ENCODE data around the gene COL4A1. TPM values are rescaled to one million over a fixed set of nuclear protein-coding genes. Genes with fewer than 3 reads are reported as not detected.

COL4A1 gene
- total RNA-seq, 1 donor from 2014 or later = 5,210 TPM

- Mint-ChIP-seq H3K36me3 (ENCODE audit: low read depth) (peaks cover 83% of the 10 kb centered on the region), H3K27ac (ENCODE audit: unreplicated experiment) (peak overlapping the region; percentile 74), H3K4me1 (ENCODE audit: low read depth) (peaks cover 41% of the 10 kb centered on the region), H3K4me3 (ENCODE audit: unreplicated experiment) (no peak overlapping the region), H3K27me3 (ENCODE audit: low read depth) (no peaks in the 10 kb centered on the region), H3K9me3 (ENCODE audit: low read depth) (no peaks in the 10 kb centered on the region)
- TF ChIP-seq CTCF (IDR thresholded peaks at IDR 0.05) = no peak
- DNase-seq (ENCODE audit: low spot score) = no peak
Observed at GRCh38 chr13:110197026-110197425, 109.9 kb downstream of the COL4A1 start.

GRCh38 chr13:110195547-110196485 lies 111.1 kb downstream of the COL4A1 start:
- H3K27ac Mint-ChIP-seq (ENCODE audit: unreplicated experiment) = peak overlapping the region; percentile 76
- no peaks in the 10 kb centered on the region for H3K9me3 Mint-ChIP-seq (ENCODE audit: low read depth)

GRCh38 chr13:110194451-110194850 lies 112.5 kb downstream of the COL4A1 start:
- Mint-ChIP-seq H3K4me1 (ENCODE audit: low read depth) (peaks cover 47% of the 10 kb centered on the region), H3K4me3 (ENCODE audit: unreplicated experiment) (no peak overlapping the region), H3K36me3 (ENCODE audit: low read depth) (peaks cover 81% of the 10 kb centered on the region), H3K27ac (ENCODE audit: unreplicated experiment) (peak overlapping the region; percentile 75), H3K27me3 (ENCODE audit: low read depth) (no peaks in the 10 kb centered on the region), H3K9me3 (ENCODE audit: low read depth) (no peaks in the 10 kb centered on the region)
- DNase-seq (ENCODE audit: low spot score) = no peak
- TF ChIP-seq CTCF (IDR thresholded peaks at IDR 0.05) = no peak

More at GRCh38 chr13:110195547-110196485, 111.1 kb downstream of the COL4A1 start:
- H3K4me3 Mint-ChIP-seq (ENCODE audit: unreplicated experiment) = no peak overlapping the region
- no peaks in the 10 kb centered on the region for H3K27me3 Mint-ChIP-seq (ENCODE audit: low read depth)
- H3K4me1 Mint-ChIP-seq (ENCODE audit: low read depth) = peaks cover 41% of the 10 kb centered on the region
- no peak for DNase-seq (ENCODE audit: low spot score)
- peaks cover 88% of the 10 kb centered on the region for H3K36me3 Mint-ChIP-seq (ENCODE audit: low read depth)
- TF ChIP-seq CTCF (IDR thresholded peaks at IDR 0.05) = no peak

- H3K27ac Mint-ChIP-seq (ENCODE audit: unreplicated experiment) = peak overlapping the region; percentile 75
- no peak for DNase-seq (ENCODE audit: low spot score)
- peaks cover 50% of the 10 kb centered on the region for H3K4me1 Mint-ChIP-seq (ENCODE audit: low read depth)
- H3K9me3 Mint-ChIP-seq (ENCODE audit: low read depth) = no peaks in the 10 kb centered on the region
- H3K4me3 Mint-ChIP-seq (ENCODE audit: unreplicated experiment) = no peak overlapping the region
- H3K27me3 Mint-ChIP-seq (ENCODE audit: low read depth) = no peaks in the 10 kb centered on the region
- H3K36me3 Mint-ChIP-seq (ENCODE audit: low read depth) = peaks cover 78% of the 10 kb centered on the region
- no peak for TF ChIP-seq CTCF (IDR thresholded peaks at IDR 0.05)
Observed at GRCh38 chr13:110193491-110193890, 113.5 kb downstream of the COL4A1 start.

- H3K4me3 Mint-ChIP-seq (ENCODE audit: unreplicated experiment) = no peak overlapping the region
- no peaks in the 10 kb centered on the region for H3K9me3 Mint-ChIP-seq (ENCODE audit: low read depth)
- H3K36me3 Mint-ChIP-seq (ENCODE audit: low read depth) = peaks cover 78% of the 10 kb centered on the region
- DNase-seq (ENCODE audit: low spot score) = no peak
- H3K27me3 Mint-ChIP-seq (ENCODE audit: low read depth) = no peaks in the 10 kb centered on the region
- no peak for TF ChIP-seq CTCF (IDR thresholded peaks at IDR 0.05)
- peak overlapping the region; percentile 65 for H3K27ac Mint-ChIP-seq (ENCODE audit: unreplicated experiment)
- H3K4me1 Mint-ChIP-seq (ENCODE audit: low read depth) = peaks cover 58% of the 10 kb centered on the region
Observed at GRCh38 chr13:110192472-110192871, 114.5 kb downstream of the COL4A1 start.

Data from chondrocyte (in vitro differentiated cells).